Measurements from ENCODE around the gene CDKAL1.

DNA sequence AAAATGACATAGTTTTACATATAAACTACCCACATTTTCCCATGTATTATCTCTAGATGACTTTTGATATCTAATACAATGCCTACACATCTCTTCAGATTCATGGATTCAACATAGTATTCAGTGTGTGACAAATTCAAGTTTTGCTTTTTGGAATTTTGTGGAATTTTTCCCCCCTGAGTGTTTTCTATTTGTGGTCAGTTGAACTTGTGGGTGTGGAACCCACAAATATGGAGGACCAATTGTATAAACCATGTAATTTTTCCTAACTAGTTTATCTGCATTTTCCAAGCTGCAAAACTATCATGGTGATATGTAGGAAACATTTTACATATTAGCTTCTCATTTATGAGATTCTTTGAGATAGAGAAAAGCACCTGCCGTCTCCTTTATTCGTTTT, 685.0 kb downstream of the CDKAL1 start:
- TF ChIP-seq POLR2A (IDR thresholded peaks at IDR 0.05; ENCODE audit: low read depth, low read length), result no peak
- TF ChIP-seq, protein P1, sequence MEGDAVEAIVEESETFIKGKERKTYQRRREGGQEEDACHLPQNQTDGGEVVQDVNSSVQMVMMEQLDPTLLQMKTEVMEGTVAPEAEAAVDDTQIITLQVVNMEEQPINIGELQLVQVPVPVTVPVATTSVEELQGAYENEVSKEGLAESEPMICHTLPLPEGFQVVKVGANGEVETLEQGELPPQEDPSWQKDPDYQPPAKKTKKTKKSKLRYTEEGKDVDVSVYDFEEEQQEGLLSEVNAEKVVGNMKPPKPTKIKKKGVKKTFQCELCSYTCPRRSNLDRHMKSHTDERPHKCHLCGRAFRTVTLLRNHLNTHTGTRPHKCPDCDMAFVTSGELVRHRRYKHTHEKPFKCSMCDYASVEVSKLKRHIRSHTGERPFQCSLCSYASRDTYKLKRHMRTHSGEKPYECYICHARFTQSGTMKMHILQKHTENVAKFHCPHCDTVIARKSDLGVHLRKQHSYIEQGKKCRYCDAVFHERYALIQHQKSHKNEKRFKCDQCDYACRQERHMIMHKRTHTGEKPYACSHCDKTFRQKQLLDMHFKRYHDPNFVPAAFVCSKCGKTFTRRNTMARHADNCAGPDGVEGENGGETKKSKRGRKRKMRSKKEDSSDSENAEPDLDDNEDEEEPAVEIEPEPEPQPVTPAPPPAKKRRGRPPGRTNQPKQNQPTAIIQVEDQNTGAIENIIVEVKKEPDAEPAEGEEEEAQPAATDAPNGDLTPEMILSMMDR (IDR thresholded peaks at IDR 0.05; ENCODE audit: extremely low read depth in 1 of 2, insufficient read depth in 1 of 2, low read depth in 1 of 2, low read length in 2 of 2), result no peak
